HepG2 (cell line): ENCODE data around the gene ECHDC1. TPM values are rescaled to one million over a fixed set of nuclear protein-coding genes. Genes with fewer than 3 reads are reported as not detected.
A peak's percentile ranks its signal among the peaks of the same experiment; 100 is the strongest.

Experiments used
- CEBPG ChIP-seq: IDR thresholded peaks from 2 replicates; pipeline ENCODE4 v1.6.1; 2016
- GPN1 ChIP-seq: sonication (generic); formaldehyde crosslinking; IDR thresholded peaks from 2 replicates; pipeline ENCODE4 v1.5.1; 2020; ENCODE audit warnings: missing genetic modification reagents, borderline replicate concordance
- HCFC1 ChIP-seq: fragments of 150-350 bp; IDR thresholded peaks from 2 replicates; pipeline ENCODE4 v1.6.1; 2014; ENCODE audit warnings: low read depth, low read length
- HNRNPK ChIP-seq: fragments of 200-400 bp; formaldehyde crosslinking; IDR thresholded peaks from 2 replicates; pipeline ENCODE4 v1.6.1; 2018; ENCODE audit warnings: low read length, low read depth, moderate library complexity, mild to moderate bottlenecking; ENCODE audit not compliant: poor library complexity, severe bottlenecking
- HOMEZ ChIP-seq: IDR thresholded peaks from 2 replicates; pipeline ENCODE4 v1.6.1; 2016; ENCODE audit warnings: low read depth
- KDM1A ChIP-seq: IDR thresholded peaks from 2 replicates; pipeline ENCODE4 v1.6.1; 2016; ENCODE audit warnings: missing compliant biosample characterization
- NR2F2 ChIP-seq: IDR thresholded peaks from 2 replicates; pipeline ENCODE4 v1.6.1; 2012; ENCODE audit warnings: low read depth, inconsistent platforms, borderline replicate concordance
- RARG ChIP-seq: sonication (generic); formaldehyde crosslinking; IDR thresholded peaks from 2 replicates; pipeline ENCODE4 v1.4.0; 2020; ENCODE audit warnings: low read depth, mild to moderate bottlenecking, missing genetic modification reagents
- RBM39 ChIP-seq: fragments of 200-400 bp; formaldehyde crosslinking; IDR thresholded peaks from one replicate; pipeline ENCODE4 v1.6.1; 2018; ENCODE audit warnings: antibody characterized with exemption, mild to moderate bottlenecking, low read depth, low read length; ENCODE audit not compliant: poor library complexity, severe bottlenecking
- RCOR2 ChIP-seq: IDR thresholded peaks from 2 replicates; pipeline ENCODE4 v1.6.1; 2016; ENCODE audit warnings: missing biosample characterization, missing genetic modification reagents
- RERE ChIP-seq: IDR thresholded peaks from 2 replicates; pipeline ENCODE4 v1.6.1; 2016; ENCODE audit warnings: low read depth, missing genetic modification reagents, missing compliant biosample characterization
- SMAD1 ChIP-seq: sonication (generic); formaldehyde crosslinking; IDR thresholded peaks from 2 replicates; pipeline ENCODE4 v1.4.0; 2020; ENCODE audit warnings: missing genetic modification reagents, low read depth, mild to moderate bottlenecking, borderline replicate concordance
- TAF1 ChIP-seq: sonication (generic); formaldehyde crosslinking; IDR thresholded peaks from 2 replicates; pipeline ENCODE4 v1.4.0; 2020; ENCODE audit warnings: missing genetic modification reagents
- TAF15 ChIP-seq: fragments of 200-400 bp; formaldehyde crosslinking; IDR thresholded peaks from one replicate; pipeline ENCODE4 v1.6.1; 2018; ENCODE audit warnings: mild to moderate bottlenecking, low read depth, low read length; ENCODE audit not compliant: poor library complexity, severe bottlenecking
- THAP7 ChIP-seq: sonication (generic); formaldehyde crosslinking; IDR thresholded peaks from 2 replicates; pipeline ENCODE4 v1.8.1; 2023; ENCODE audit warnings: mild to moderate bottlenecking, missing genetic modification reagents
- THYN1 ChIP-seq: sonication (generic); formaldehyde crosslinking; IDR thresholded peaks from 2 replicates; pipeline ENCODE4 v1.8.1; 2023; ENCODE audit warnings: low read depth, mild to moderate bottlenecking, moderate library complexity, missing genetic modification reagents, borderline replicate concordance
- ZBTB8A ChIP-seq: sonication (generic); formaldehyde crosslinking; IDR thresholded peaks from 2 replicates; pipeline ENCODE4 v1.4.0; 2020; ENCODE audit warnings: mild to moderate bottlenecking, low read depth, missing genetic modification reagents, borderline replicate concordance
- ZNF317 ChIP-seq: sonication (generic); formaldehyde crosslinking; IDR thresholded peaks from 2 replicates; pipeline ENCODE4 v1.5.0; 2020; ENCODE audit warnings: mild to moderate bottlenecking, missing genetic modification reagents
- ZNF333 ChIP-seq: sonication (generic); formaldehyde crosslinking; IDR thresholded peaks from 2 replicates; pipeline ENCODE4 v1.4.0; 2020; ENCODE audit warnings: mild to moderate bottlenecking, missing genetic modification reagents, borderline replicate concordance
- ZNF335 ChIP-seq: sonication (generic); formaldehyde crosslinking; IDR thresholded peaks from 2 replicates; pipeline ENCODE4 v1.4.0; 2020; ENCODE audit warnings: missing genetic modification reagents
- ZNF660 ChIP-seq: sonication (generic); formaldehyde crosslinking; IDR thresholded peaks from 2 replicates; pipeline ENCODE4 v1.5.1; 2020; ENCODE audit warnings: mild to moderate bottlenecking, low read depth, missing genetic modification reagents, borderline replicate concordance
- ZNF768 ChIP-seq: sonication (generic); formaldehyde crosslinking; IDR thresholded peaks from 2 replicates; pipeline ENCODE4 v1.4.0; 2020; ENCODE audit warnings: missing genetic modification reagents
- polyA plus RNA-seq, 8 experiments: library from polyadenylated mRNA; depleted of rRNA in 3 of 8; stranded (reverse) in 7 of 8; unstranded in 1 of 8; fragments of >200 nt; fragmentation: Illumina TruSeq in 4 of 8; extraction: Trizol in 4 of 8; gene quantifications; 2 replicates each; pipeline versions ENCODE4 v1.2.1 to v1.2.3, GENCODE V29; 2011 to 2016; ENCODE audit warnings: low read depth in 4 of 8, missing spikeins in 1 of 8, mixed read lengths in 1 of 8; ENCODE audit not compliant: insufficient read depth in 1 of 8
- total RNA-seq, 5 experiments: library from RNA; depleted of rRNA; stranded (reverse); fragments of >200 nt; fragmentation: Illumina TruSeq; extraction: Trizol; gene quantifications; 2 replicates each; pipeline ENCODE4 v1.2.3, GENCODE V29; 2016; ENCODE audit warnings: low read depth in 1 of 5

ECHDC1 gene
- total and polyA plus RNA-seq, 2 of the 13 experiments (the other 11 are each of a cell fraction or from before 2014, with no cell fraction given): 32.8 to 98.1 TPM

GRCh38 chr6:127342946-127343808 is at the start of gene ECHDC1 (continued):
- peak; percentile 92 for TF ChIP-seq THAP7 (CRISPR knock-in tag)
- TF ChIP-seq RARG (CRISPR knock-in tag): no peak
- TF ChIP-seq HOMEZ (CRISPR knock-in tag): peak; percentile 39; the same call in 1 of the 2 replicates
- peak; percentile 88; the same call in 1 of the 2 replicates for TF ChIP-seq ZNF333 (CRISPR knock-in tag)
- no peak; the same call in 1 of the 2 replicates for TF ChIP-seq RCOR2 (CRISPR knock-in tag)
- 0 out of 2 replicates have a peak, but pooled peaks have one; percentile 16 for TF ChIP-seq ZNF335
- peak; percentile 83; the same call in 1 of the 2 replicates for TF ChIP-seq ZBTB8A (CRISPR knock-in tag)
- TF ChIP-seq ZNF317 (CRISPR knock-in tag): peak; percentile 24; the same call in 1 of the 2 replicates
- TF ChIP-seq HCFC1: no peak
- TF ChIP-seq HNRNPK: no peak
- TF ChIP-seq RERE (CRISPR knock-in tag): peak; percentile 56; the same call in 1 of the 2 replicates
- peak; percentile 91 for TF ChIP-seq TAF1 (CRISPR knock-in tag)
- TF ChIP-seq ZNF660 (CRISPR knock-in tag): no peak
- TF ChIP-seq KDM1A: no peak
- peak; percentile 80; the same call in 1 of the 2 replicates for TF ChIP-seq ZNF768 (CRISPR knock-in tag)
- TF ChIP-seq NR2F2: no peak
- TF ChIP-seq GPN1 (CRISPR knock-in tag): no peak; the same call in 1 of the 2 replicates
- TF ChIP-seq CEBPG (CRISPR knock-in tag): no peak; the same call in 1 of the 2 replicates
- TF ChIP-seq TAF15: no peak
- no peak for TF ChIP-seq THYN1 (CRISPR knock-in tag)
- TF ChIP-seq RBM39: peak; percentile 76
- peak; percentile 55; the same call in 1 of the 2 replicates for TF ChIP-seq SMAD1
